Pancreas (tissue), 10 donors: Measurements from ENCODE around the gene PNPO. TPM values are rescaled to one million over a fixed set of nuclear protein-coding genes. Genes with fewer than 3 reads are reported as not detected.

Experiments used
- ATAC-seq, 4 donors: fragments of 200-7000 bp; cut with Tn5 transposase; one replicate each; pipeline versions ENCODE4 v1.8.0 to v1.9.1; 2020; ENCODE audit warnings: mild to moderate bottlenecking in 4 of 4, moderate library complexity in 4 of 4
- DNase-seq, 6 donors: peaks; one replicate each; pipeline ENCODE4 v3.0.0-alpha.2; 2020
- FAIRE-seq: peaks from 2 replicates; lab custom pipeline; 2012; peaks lifted over from hg19 to GRCh38; lab: Jason Lieb, UNC
- H3K27ac ChIP-seq, 4 donors: fragments of 200-600 bp; sonication (generic); 1 replicate in 3 of 4; 2 replicates in 1 of 4; pipeline versions ENCODE4 v1.5.0 to v1.8.0; 2020
- H3K27me3 ChIP-seq, 4 donors: fragments of 200-600 bp; one replicate each; pipeline ENCODE4 v1.8.0; 2021
- H3K36me3 ChIP-seq, 3 donors: fragments of 200-600 bp; sonication (generic) in 1 of 3; one replicate each; pipeline versions ENCODE4 v1.5.0 to v1.8.0; 2020 to 2021
- H3K4me1 ChIP-seq, 3 donors: fragments of 200-600 bp; one replicate each; pipeline ENCODE4 v1.8.0; 2021
- H3K4me3 ChIP-seq, 4 donors: fragments of 200-600 bp; sonication (generic) in 2 of 4; one replicate each; pipeline versions ENCODE4 v1.5.0 to v1.8.0; 2020 to 2021
- H3K9me3 ChIP-seq, 4 donors: fragments of 200-600 bp; one replicate each; pipeline ENCODE4 v1.8.0; 2021
- CTCF ChIP-seq, 4 donors: fragments of 200-600 bp; sonication (generic) in 3 of 4; IDR thresholded peaks; one replicate each; pipeline versions ENCODE4 v1.5.0 to v1.8.0; 2021; ENCODE audit warnings: antibody characterized with exemption in 4 of 4
- WGBS, 2 donors: extraction: QIAGEN DNeasy Blood & Tissue Kit; methylation state at CpG; one replicate each; pipeline ENCODE4 v1.1.7; 2013; 5-methylcytosine and 5-hydroxymethylcytosine counted together
- intact Hi-C, 3 donors: fragments of 100-400 bp; cut with DNase I; formaldehyde crosslinking; loops; one replicate each; pipeline versions ENCODE4 v1.11.1 to v1.14.2; 2022
- polyA plus RNA-seq, 2 donors: library from polyadenylated mRNA; stranded (reverse); fragments of 200-250 nt; gene quantifications; one replicate each; pipeline ENCODE4 v1.2.3, GENCODE V29; 2013
- total RNA-seq, 6 donors: library from RNA; stranded (reverse); fragmentation: NEBNext Ultra II Directional in 4 of 6; extraction: Animal tissue kit (Norgen Biotek cat#: 25700) in 4 of 6; gene quantifications; one replicate each; pipeline versions ENCODE4 v1.2.1 to v1.2.4, GENCODE V29; 2021 to 2023
- donor health status: healthy with polysubstance abuse.
- donor health status: DM: no; HTN: no; CAD: no; lungs with moderate emphysema.
- donor health status: DM: no; HTN: no; CAD: no.
- donor health status: control.
- donor health status: control.
- donor health status: Bipolar disorder and iron deficiency.
- donor health status: DM: yes; HTN: yes; CAD: no.
- donor health status: DM: no; HTN: no; CAD: no.
- donor health status: DM: no; HTN: no; CAD: no.
- donor health status: DM: yes; HTN: yes; CAD: no.

The PNPO gene
- total and polyA plus RNA-seq, 8 donors, result 6.5 to 23.5 (median 16.2) TPM

GRCh38 chr17:47949197-47949759, 7.9 kb downstream of the PNPO start:
- ATAC-seq, result peak; percentile 69 to 84 (median 74)
- H3K27ac ChIP-seq, result peak overlapping the region; percentile 85 to 97 (median 92)
- no peak for FAIRE-seq
- H3K9me3 ChIP-seq, result no peaks in the 10 kb centered on the region
- peak overlapping the region in 3 of 4 donors; percentile 7 to 31 (median 25) for H3K4me3 ChIP-seq
- peaks cover 66 to 92% (median 82%) of the 10 kb centered on the region in 3 donors for H3K4me1 ChIP-seq
- H3K36me3 ChIP-seq, result peaks cover 0 to 14% (median 12%) of the 10 kb centered on the region in 3 donors
- intact Hi-C loops, result no loop called here
- H3K27me3 ChIP-seq, result no peaks in the 10 kb centered on the region
- peak; percentile 95 to 100 (median 97) for DNase-seq
- 1% methylated on average over 22 of the region's 22 CpGs for WGBS, 2 donors
- peak; percentile 84 to 88 (median 86) for TF ChIP-seq CTCF (IDR thresholded peaks at IDR 0.05)

DNA sequence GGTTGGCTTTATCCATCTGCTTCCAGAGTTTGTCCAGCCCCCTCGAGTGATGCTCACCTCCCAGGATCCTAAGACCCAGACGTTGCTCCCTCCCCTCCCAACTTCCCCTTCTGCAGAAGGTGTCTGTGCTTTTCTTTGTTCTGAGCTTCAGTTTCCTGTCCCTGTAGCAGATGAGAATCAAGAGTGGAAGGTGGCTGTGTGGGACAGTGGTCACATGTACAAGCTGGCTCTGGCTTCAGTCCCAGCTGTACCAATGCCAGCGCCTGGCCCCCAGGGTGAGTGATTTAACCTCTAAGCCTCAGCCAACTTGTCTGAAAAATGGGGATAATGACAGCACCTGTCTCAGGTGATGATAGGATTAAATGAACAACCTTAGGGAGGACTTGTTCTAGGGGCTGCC, 8.6 kb downstream of the PNPO start:
- peaks cover 65 to 88% (median 79%) of the 10 kb centered on the region in 3 donors for H3K4me1 ChIP-seq
- no peak for FAIRE-seq
- peak; percentile 77 to 93 (median 84) for DNase-seq
- TF ChIP-seq CTCF (IDR thresholded peaks at IDR 0.05), result no peak
- intact Hi-C loops, result no loop called here
- peak; percentile 44 to 48 (median 44) for ATAC-seq
- H3K4me3 ChIP-seq, result peak overlapping the region in 3 of 4 donors; percentile 7 to 31 (median 25)
- H3K27ac ChIP-seq, result peak overlapping the region; percentile 85 to 97 (median 92)
- no peaks in the 10 kb centered on the region for H3K27me3 ChIP-seq
- no peaks in the 10 kb centered on the region for H3K9me3 ChIP-seq
- 4 to 10% methylated on average over 3 of the region's 3 CpGs for WGBS, 2 donors
- H3K36me3 ChIP-seq, result peaks cover 0 to 14% (median 12%) of the 10 kb centered on the region in 3 donors

DNA sequence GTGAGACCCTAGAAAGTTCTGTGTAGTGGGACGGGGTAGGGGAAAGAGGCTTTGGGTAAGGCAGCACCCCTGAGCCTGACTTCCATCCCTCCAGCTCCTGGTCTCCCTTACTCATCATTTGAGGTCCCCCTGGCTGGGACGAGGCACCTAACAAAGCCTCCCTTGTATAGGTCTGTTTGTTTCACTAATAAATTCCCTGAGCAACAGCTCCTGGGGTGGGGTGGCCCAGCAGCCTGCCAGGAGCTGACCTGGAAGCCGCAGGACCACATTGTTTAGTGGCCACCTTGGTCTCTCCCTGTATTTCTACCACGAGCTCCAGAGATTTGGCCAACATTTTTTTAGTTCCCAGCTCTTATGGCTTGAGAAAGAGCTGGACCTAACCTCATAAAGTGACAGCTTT, 9.1 kb downstream of the PNPO start:
- intact Hi-C loops, result no loop called here
- no peaks in the 10 kb centered on the region for H3K27me3 ChIP-seq
- peak in 1 of 4 donors; percentile 0 for ATAC-seq
- TF ChIP-seq CTCF (IDR thresholded peaks at IDR 0.05), result no peak
- FAIRE-seq, result no peak
- peaks cover 0 to 14% (median 12%) of the 10 kb centered on the region in 3 donors for H3K36me3 ChIP-seq
- peak overlapping the region in 2 of 4 donors; percentile 7 to 25 for H3K4me3 ChIP-seq
- WGBS, 2 donors, result 47 to 51% methylated on average over 4 of the region's 4 CpGs
- peak overlapping the region; percentile 85 to 97 (median 92) for H3K27ac ChIP-seq
- no peaks in the 10 kb centered on the region for H3K9me3 ChIP-seq
- peaks cover 60 to 83% (median 74%) of the 10 kb centered on the region in 3 donors for H3K4me1 ChIP-seq
- peak in 3 of 6 donors; percentile 62 to 66 (median 64) for DNase-seq

- intact Hi-C loops, result no loop called here
- ATAC-seq (peak in 2 of 4 donors; percentile 1 to 8), FAIRE-seq (no peak), DNase-seq (peak in 2 of 6 donors; percentile 59 to 72)
- Histone ChIP-seq H3K27ac (peak overlapping the region; percentile 38 to 97 (median 69)), H3K4me1 (peaks cover 42 to 66% (median 58%) of the 10 kb centered on the region in 3 donors), H3K9me3 (no peaks in the 10 kb centered on the region), H3K4me3 (peak overlapping the region in 3 of 4 donors; percentile 3 to 65 (median 60)), H3K27me3 (no peaks in the 10 kb centered on the region), H3K36me3 (peaks cover 0 to 14% (median 12%) of the 10 kb centered on the region in 3 donors)
- no peak for TF ChIP-seq CTCF (IDR thresholded peaks at IDR 0.05)
- 25 to 29% methylated on average over 12 of the region's 12 CpGs for WGBS, 2 donors
These were observed 11.0 kb downstream of the PNPO start for GRCh38 chr17:47952171-47953021.
